ENCODE results near the gene MT1E.
"Not testable (repeated sequence)": the region's sequence is repeated elsewhere in the genome, so short reads cannot be mapped to it uniquely, and the experiment has no call there.

MT1E gene

DNA sequence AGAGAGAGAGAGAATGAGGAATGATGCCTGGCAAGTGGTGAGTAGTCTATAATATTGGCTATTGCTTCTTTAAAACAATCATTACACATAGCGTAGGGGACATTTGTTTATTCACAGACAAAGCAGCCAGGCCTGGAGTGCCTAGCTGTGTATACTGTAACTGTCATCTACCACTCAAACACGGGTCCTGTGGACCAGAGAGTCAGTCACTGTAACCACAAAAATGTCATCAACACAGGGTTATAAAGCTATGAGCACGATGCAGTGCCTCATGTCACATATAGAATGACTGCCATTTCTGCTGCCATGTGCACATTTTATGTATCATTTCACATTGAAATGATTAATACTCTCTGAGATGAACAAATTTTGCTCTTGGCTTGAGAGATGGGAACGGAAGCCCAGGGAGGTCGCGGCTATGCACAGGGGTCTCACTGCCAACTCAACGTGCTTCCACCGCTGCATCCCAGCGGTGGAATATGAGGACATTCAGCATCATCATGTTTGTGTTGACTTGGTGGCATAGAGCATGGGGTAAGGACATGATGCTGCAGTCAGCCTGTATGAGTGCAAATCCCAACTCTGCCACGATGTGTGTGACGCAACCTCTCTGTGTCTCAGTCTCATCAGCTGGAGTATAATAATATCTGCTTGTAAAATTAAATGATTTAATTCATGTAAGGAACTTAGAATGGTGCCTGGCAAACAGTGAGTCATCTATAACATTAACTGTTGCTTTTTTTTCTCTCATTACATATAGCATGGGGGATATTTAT is 47.4 kb downstream of the MT1E start:
- no peak for DNase-seq (ENCODE audit: low read depth)

DNA sequence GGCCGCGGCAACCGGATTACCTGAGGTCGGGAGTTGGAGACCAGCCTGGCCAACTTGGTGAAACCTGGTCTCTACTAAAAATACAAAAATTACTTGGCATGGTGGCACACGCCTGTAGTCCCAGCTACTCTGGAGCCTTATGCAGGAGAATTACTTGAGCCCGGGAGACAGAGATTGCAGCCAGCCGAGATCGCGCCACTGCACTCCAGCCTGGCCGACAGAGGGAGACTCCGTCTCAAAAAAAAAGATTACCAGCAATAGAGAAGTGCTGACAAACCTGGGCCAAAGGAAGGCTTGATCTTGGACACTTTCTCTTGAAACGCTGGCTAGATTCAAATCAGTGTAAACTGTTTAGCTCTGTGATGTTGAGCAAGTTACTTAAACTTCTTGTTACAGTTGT is 48.3 kb downstream of the MT1E start:
- no peak for DNase-seq (ENCODE audit: low read depth)

DNA sequence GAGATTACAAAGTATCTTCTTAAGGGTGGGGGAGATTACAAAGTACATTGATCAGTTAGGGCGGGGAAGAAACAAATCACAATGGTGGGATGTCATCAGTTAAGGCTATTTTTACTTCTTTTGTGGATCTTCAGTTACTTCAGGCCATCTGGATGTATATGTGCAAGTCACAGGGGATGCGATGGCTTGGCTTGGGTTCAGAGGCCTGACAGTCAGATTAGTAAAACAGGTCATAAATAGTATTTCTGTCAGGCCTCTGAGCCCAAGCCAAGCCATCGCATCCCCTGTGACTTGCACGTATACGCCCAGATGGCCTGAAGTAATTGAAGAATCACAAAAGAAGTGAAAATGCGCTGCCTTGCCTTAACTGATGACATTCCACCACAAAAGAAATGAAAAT is 49.0 kb downstream of the MT1E start:
- not testable (repeated sequence) for DNase-seq (ENCODE audit: low read depth)

DNA sequence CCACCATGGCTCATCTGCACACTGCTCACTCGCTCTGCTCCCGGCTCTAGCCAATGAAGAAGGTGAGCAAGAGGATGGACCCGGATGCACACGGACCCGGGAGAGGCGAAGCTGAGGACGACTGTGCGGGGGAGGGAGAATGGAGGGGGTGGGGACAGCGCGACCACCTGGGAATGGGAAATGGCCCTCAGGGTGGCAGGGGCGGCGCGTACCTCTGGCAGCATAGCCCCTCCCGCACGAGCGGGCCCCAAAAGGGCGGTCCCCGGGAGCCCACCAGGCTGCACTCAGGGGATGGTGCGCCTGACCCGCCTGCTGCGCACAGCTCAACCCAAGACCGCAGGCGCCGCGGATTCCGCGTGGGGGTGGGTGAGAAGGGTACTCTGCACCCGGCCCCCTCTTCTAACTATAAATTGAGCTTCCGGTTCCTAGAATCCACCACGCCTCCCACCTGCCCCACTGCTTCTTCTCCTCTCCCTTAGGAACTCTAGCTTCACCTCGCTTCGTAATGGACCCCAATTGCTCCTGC is 50.2 kb downstream of the MT1E start:
- no peak for DNase-seq (ENCODE audit: low read depth)
